Gastrocnemius medialis (tissue), 4 donors: Measurements from ENCODE around the gene APOH.

Source experiments
- CTCF ChIP-seq, 5 experiments: fragments of 450-650 bp in 3 of 5; fragments of 200-600 bp in 2 of 5; sonication (generic) in 2 of 5; IDR thresholded peaks in 4 of 5; conservative IDR thresholded peaks in 1 of 5; 1 replicate in 4 of 5; 2 replicates in 1 of 5; pipeline ENCODE4 v1.5.1; 2016 to 2019; ENCODE audit warnings: antibody characterized with exemption in 5 of 5, mild to moderate bottlenecking in 3 of 5, moderate library complexity in 3 of 5
- POLR2A ChIP-seq, 2 donors: fragments of 450-650 bp; IDR thresholded peaks; one replicate each; pipeline ENCODE4 v1.6.1; 2017; ENCODE audit warnings: antibody characterized with exemption in 2 of 2, mild to moderate bottlenecking in 2 of 2, moderate library complexity in 2 of 2

- TF ChIP-seq POLR2A (IDR thresholded peaks at IDR 0.05) (no peak), CTCF (IDR thresholded peaks at IDR 0.05 in 4 of 5, conservative IDR thresholded peaks at IDR 0.05 in 1 of 5) (no peak)
Observed at GRCh38 chr17:66229783-66230538, 746 bp upstream of the APOH start.
